Spleen (tissue), 11 donors: ENCODE data around the gene LSAMP. TPM values are rescaled to one million over a fixed set of nuclear protein-coding genes. Genes with fewer than 3 reads are reported as not detected.

ENCODE experiments used
- DNase-seq: peaks from one replicate; pipeline ENCODE4 v3.0.0-alpha.2; 2020
- H3K27ac ChIP-seq, 8 donors: fragments of 200-600 bp; sonication (generic) in 7 of 8; 1 replicate in 4 of 8; 2 replicates in 4 of 8; pipeline versions ENCODE4 v1.5.0 to v1.8.0; 2016 to 2021; ENCODE audit warnings: inconsistent platforms in 4 of 8, mild to moderate bottlenecking in 4 of 8, moderate library complexity in 1 of 8
- H3K27me3 ChIP-seq, 7 donors: fragments of 200-600 bp; sonication (generic) in 6 of 7; replicated peaks in 1 of 7; 1 replicate in 4 of 7; 2 replicates in 3 of 7; pipeline versions ENCODE4 v1.5.0 to v1.8.0; 2016 to 2021; ENCODE audit warnings: inconsistent platforms in 3 of 7, mild to moderate bottlenecking in 1 of 7
- H3K36me3 ChIP-seq, 6 donors: fragments of 200-600 bp; sonication (generic) in 5 of 6; 1 replicate in 4 of 6; 2 replicates in 2 of 6; pipeline versions ENCODE4 v1.5.0 to v1.8.0; 2016 to 2021; ENCODE audit warnings: inconsistent platforms in 2 of 6
- H3K4me1 ChIP-seq, 6 donors: fragments of 200-600 bp; sonication (generic) in 5 of 6; 1 replicate in 3 of 6; 2 replicates in 3 of 6; pipeline versions ENCODE4 v1.5.0 to v1.8.0; 2016 to 2021; ENCODE audit warnings: inconsistent platforms in 3 of 6
- H3K4me3 ChIP-seq, 8 donors: fragments of 200-600 bp; sonication (generic) in 7 of 8; 1 replicate in 4 of 8; 2 replicates in 4 of 8; pipeline versions ENCODE4 v1.5.0 to v1.8.0; 2016 to 2021; ENCODE audit warnings: inconsistent platforms in 4 of 8, mild to moderate bottlenecking in 4 of 8, moderate library complexity in 2 of 8
- H3K9me3 ChIP-seq, 8 donors: fragments of 200-600 bp; sonication (generic) in 7 of 8; 1 replicate in 4 of 8; 2 replicates in 4 of 8; pipeline versions ENCODE4 v1.5.0 to v1.8.0; 2016 to 2021; ENCODE audit warnings: inconsistent platforms in 4 of 8
- CTCF ChIP-seq, 11 experiments: fragments of 200-600 bp in 7 of 11; fragments of 450-650 bp in 4 of 11; sonication (generic) in 4 of 11; IDR thresholded peaks in 8 of 11; conservative IDR thresholded peaks in 3 of 11; 1 replicate in 7 of 11; 2 replicates in 4 of 11; pipeline versions ENCODE4 v1.4.0 to v1.8.0; 2016 to 2021; ENCODE audit warnings: antibody characterized with exemption in 11 of 11, inconsistent platforms in 4 of 11, mild to moderate bottlenecking in 1 of 11
- POLR2A ChIP-seq, 3 donors: fragments of 450-650 bp; IDR thresholded peaks; one replicate each; pipeline ENCODE4 v1.5.1; 2017; ENCODE audit warnings: antibody characterized with exemption in 3 of 3, mild to moderate bottlenecking in 1 of 3
- POLR2AphosphoS5 ChIP-seq, 3 donors: sonication (generic); formaldehyde crosslinking; IDR thresholded peaks; one replicate each; pipeline ENCODE4 v1.5.1; 2017; ENCODE audit warnings: antibody characterized with exemption in 3 of 3
- WGBS, 5 donors: extraction: QIAGEN DNeasy Blood & Tissue Kit in 3 of 5; methylation state at CpG; one replicate each; pipeline versions ENCODE4 v1.1.5 to v1.1.7; 2013 to 2018; 5-methylcytosine and 5-hydroxymethylcytosine counted together
- intact Hi-C: fragments of 100-400 bp; cut with DNase I; formaldehyde crosslinking; loops from one replicate; pipeline ENCODE4 v1.15.0; 2023; ENCODE audit warnings: low total_unique reads
- polyA plus RNA-seq, 3 donors: library from polyadenylated mRNA; stranded (reverse); fragments of 200-250 nt; gene quantifications; one replicate each; pipeline ENCODE4 v1.2.1, GENCODE V29; 2013
- total RNA-seq, 7 donors: library from RNA; depleted of rRNA in 3 of 7; stranded (reverse); fragments of >200 nt in 3 of 7; fragmentation: NEBNext Ultra II Directional in 4 of 7; extraction: Animal tissue kit (Norgen Biotek cat#: 25700) in 4 of 7; gene quantifications; one replicate each; pipeline versions ENCODE4 v1.1.0 to v1.2.1, GENCODE V29; 2016 to 2021
- donor health status: healthy with polysubstance abuse.
- donor health status: DM: no; HTN: no; CAD: no; lungs with moderate emphysema.
- donor health status: DM: no; HTN: no; CAD: no.
- donor health status: Bipolar disorder and iron deficiency.
- donor health status: healthy.
- donor health status: DM: no; HTN: no; CAD: no.
- donor health status: DM: yes; HTN: yes; CAD: no.

The LSAMP gene
- total and polyA plus RNA-seq, 10 donors: 0.45 to 6.8 (median 1.3) TPM

DNA sequence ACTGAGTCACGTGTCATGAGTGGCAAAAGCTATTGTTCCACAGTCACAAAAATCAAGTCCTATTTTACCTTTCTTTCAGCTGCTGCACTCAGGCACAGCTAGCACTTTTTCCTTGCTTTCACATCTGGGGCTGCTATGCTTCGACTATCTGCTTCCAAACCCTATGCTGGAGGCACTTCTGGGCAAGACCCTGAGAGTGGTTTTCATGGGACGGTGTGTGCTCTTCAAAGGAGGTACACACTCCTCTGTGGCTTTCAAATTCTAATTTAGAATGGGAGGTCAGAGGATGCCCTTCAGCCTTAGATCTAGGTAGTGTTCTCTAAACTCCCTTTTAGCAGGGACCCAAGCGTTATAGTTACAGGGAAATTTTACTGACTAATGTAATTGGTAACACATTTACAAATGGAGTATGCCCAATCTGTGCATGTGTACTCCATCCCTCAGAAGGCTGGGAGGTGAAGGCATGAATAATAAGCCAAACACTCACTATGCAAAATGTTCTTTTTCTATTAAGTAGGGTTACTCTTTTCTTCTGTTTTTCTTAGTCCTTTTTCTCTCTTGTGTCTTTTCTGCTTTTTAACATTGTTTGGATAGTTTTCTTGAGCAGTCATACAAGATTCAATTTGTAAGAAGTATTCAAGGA is 188.3 kb downstream of the LSAMP start:
- H3K4me1 ChIP-seq: no peaks in the 10 kb centered on the region
- no peaks in the 10 kb centered on the region for H3K36me3 ChIP-seq
- H3K9me3 ChIP-seq: no peaks in the 10 kb centered on the region
- WGBS, 5 donors: 58 to 65% (median 60%) methylated on average over 4 of the region's 4 CpGs
- intact Hi-C loops: no loop called here
- TF ChIP-seq POLR2A (IDR thresholded peaks at IDR 0.05) (no peak), POLR2AphosphoS5 (IDR thresholded peaks at IDR 0.05) (no peak), CTCF (IDR thresholded peaks at IDR 0.05 in 8 of 11, conservative IDR thresholded peaks at IDR 0.05 in 3 of 11) (no peak)
- no peak overlapping the region for H3K4me3 ChIP-seq
- no peaks in the 10 kb centered on the region for H3K27me3 ChIP-seq
- no peak for DNase-seq
- H3K27ac ChIP-seq: no peak overlapping the region

DNA sequence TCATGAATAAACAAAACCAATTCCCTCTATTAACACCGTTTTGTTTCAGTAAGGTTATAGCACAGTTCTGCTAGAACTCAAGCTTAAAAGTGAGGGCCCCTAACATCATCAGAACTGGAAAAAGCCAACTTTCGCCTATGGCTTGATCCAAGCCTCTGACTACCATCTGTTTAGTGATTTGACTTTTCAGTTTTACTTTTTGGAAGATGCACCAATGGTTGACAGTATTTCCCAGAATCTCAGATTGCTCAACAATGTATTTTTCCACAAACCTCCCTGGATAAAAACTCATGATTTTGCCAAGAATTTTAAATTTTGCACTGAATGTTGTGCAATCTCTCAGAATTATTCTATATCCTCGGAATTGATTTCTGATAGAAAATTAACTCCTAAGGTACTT is 190.7 kb downstream of the LSAMP start:
- intact Hi-C loops: no loop called here
- Histone ChIP-seq H3K36me3 (no peaks in the 10 kb centered on the region), H3K27me3 (no peaks in the 10 kb centered on the region), H3K9me3 (no peaks in the 10 kb centered on the region), H3K27ac (no peak overlapping the region), H3K4me1 (no peaks in the 10 kb centered on the region), H3K4me3 (no peak overlapping the region)
- 67 to 89% (median 76%) methylated on average over 3 of the region's 3 CpGs for WGBS, 5 donors
- TF ChIP-seq CTCF (IDR thresholded peaks at IDR 0.05 in 8 of 11, conservative IDR thresholded peaks at IDR 0.05 in 3 of 11) (no peak), POLR2AphosphoS5 (IDR thresholded peaks at IDR 0.05) (no peak), POLR2A (IDR thresholded peaks at IDR 0.05) (no peak)
- no peak for DNase-seq

GRCh38 chr3:116253511-116253910 is 191.8 kb downstream of the LSAMP start:
- H3K27ac ChIP-seq: no peak overlapping the region

More at GRCh38 chr3:116253511-116253910, 191.8 kb downstream of the LSAMP start:
- DNase-seq: no peak
- Histone ChIP-seq H3K9me3 (peaks cover 0 to 5% (median 0%) of the 10 kb centered on the region in 8 donors), H3K36me3 (no peaks in the 10 kb centered on the region), H3K4me3 (no peak overlapping the region), H3K4me1 (no peaks in the 10 kb centered on the region), H3K27me3 (no peaks in the 10 kb centered on the region)
- intact Hi-C loops: no loop called here
- TF ChIP-seq CTCF (IDR thresholded peaks at IDR 0.05 in 8 of 11, conservative IDR thresholded peaks at IDR 0.05 in 3 of 11) (no peak), POLR2A (IDR thresholded peaks at IDR 0.05) (no peak), POLR2AphosphoS5 (IDR thresholded peaks at IDR 0.05) (no peak)
- 11 to 29% (median 20%) methylated on average over 4 of the region's 4 CpGs for WGBS, 5 donors
